ENCODE data around the gene POLE.

The POLE gene

DNA sequence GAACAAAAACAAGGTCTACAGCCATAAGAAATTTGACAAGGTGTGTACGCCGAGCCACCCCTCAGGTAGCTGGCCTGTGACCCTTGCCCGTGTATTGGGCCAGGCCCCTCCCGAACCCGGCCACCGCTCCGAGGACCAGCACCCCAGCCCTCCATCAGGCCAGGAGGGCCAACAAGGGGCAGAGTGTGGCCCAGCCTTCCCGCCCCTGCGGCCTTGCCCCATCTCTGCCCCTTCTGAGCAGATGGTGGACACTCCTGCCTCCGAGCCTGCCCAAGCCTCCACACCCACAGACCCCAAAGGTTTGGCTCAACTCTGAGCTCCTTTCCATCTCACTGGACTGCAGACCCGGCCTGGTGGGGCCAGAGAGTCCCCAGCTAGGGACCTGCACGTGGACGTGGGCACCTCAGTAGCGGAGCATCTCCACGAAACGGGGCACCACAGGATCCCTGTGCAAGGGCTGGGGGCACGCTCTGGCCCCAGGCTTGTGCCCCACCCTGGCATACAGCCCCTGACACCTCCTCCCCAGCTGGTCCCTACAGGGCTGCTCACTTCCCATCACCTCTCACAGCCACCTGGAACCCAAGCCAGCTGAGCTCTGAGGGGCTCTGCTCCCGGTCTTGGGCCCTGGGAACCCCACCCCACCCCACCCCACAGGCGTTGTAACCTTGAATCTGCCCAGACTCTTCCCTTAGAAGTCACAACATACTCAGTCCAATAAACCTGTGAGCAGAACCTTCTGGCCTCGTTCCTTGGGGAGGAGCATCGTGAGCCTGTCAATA lies 65.3 kb downstream of the POLE start:
- Histone ChIP-seq H3K27me3 (peaks cover 45% of the 10 kb centered on the region), H3K36me3 (peaks cover 35% of the 10 kb centered on the region), H3K4me1 (ENCODE audit: control insufficient read depth in 1 of 2, insufficient read depth in 1 of 2, low read depth in 1 of 2, low read length in 1 of 2) (no peaks in the 10 kb centered on the region), H3K4me3 (ENCODE audit: low read depth in 1 of 2, low read length in 1 of 2) (no peak overlapping the region), H3K9me3 (peaks cover 11% of the 10 kb centered on the region), H3K27ac (no peak overlapping the region)
- TF ChIP-seq, protein P1, sequence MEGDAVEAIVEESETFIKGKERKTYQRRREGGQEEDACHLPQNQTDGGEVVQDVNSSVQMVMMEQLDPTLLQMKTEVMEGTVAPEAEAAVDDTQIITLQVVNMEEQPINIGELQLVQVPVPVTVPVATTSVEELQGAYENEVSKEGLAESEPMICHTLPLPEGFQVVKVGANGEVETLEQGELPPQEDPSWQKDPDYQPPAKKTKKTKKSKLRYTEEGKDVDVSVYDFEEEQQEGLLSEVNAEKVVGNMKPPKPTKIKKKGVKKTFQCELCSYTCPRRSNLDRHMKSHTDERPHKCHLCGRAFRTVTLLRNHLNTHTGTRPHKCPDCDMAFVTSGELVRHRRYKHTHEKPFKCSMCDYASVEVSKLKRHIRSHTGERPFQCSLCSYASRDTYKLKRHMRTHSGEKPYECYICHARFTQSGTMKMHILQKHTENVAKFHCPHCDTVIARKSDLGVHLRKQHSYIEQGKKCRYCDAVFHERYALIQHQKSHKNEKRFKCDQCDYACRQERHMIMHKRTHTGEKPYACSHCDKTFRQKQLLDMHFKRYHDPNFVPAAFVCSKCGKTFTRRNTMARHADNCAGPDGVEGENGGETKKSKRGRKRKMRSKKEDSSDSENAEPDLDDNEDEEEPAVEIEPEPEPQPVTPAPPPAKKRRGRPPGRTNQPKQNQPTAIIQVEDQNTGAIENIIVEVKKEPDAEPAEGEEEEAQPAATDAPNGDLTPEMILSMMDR (IDR thresholded peaks at IDR 0.05): no peak

DNA sequence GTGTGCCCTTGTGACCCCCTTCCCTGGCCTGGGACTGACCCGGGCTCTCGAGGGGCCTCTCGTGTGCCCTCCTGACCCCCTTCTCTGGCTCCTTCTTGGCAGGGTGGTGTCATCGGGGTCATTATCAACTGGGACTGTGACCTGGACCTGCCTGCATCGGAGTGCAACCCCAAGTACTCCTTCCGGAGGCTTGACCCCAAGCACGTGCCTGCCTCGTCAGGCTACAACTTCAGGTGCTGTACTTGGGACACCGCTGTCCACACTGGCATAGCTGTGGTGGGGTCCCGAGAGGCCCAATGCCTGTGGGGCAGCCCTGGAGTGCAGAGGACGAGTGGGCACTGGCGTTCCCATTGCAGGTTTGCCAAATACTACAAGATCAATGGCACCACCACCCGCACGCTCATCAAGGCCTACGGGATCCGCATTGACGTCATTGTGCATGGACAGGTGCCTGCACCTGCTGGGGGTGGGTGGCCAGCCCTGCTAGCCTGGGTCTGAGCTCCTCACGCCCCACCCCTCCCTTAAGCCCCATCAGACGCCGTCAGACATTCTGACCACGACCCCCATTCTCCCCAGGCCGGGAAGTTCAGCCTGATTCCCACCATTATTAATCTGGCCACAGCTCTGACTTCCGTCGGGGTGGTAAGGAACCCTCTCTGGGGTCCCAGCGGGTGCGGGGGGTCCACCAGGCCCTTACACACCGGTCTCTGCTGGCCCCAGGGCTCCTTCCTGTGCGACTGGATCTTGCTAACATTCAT lies 66.1 kb downstream of the POLE start:
- peaks cover 19% of the 10 kb centered on the region for H3K9me3 ChIP-seq
- peaks cover 30% of the 10 kb centered on the region for H3K36me3 ChIP-seq
- no peak overlapping the region for H3K4me3 ChIP-seq (ENCODE audit: low read depth in 1 of 2, low read length in 1 of 2)
- peaks cover 53% of the 10 kb centered on the region for H3K27me3 ChIP-seq
- no peak overlapping the region for H3K27ac ChIP-seq
- no peaks in the 10 kb centered on the region for H3K4me1 ChIP-seq (ENCODE audit: control insufficient read depth in 1 of 2, insufficient read depth in 1 of 2, low read depth in 1 of 2, low read length in 1 of 2)
- TF ChIP-seq, protein P1 (IDR thresholded peaks at IDR 0.05): no peak

DNA sequence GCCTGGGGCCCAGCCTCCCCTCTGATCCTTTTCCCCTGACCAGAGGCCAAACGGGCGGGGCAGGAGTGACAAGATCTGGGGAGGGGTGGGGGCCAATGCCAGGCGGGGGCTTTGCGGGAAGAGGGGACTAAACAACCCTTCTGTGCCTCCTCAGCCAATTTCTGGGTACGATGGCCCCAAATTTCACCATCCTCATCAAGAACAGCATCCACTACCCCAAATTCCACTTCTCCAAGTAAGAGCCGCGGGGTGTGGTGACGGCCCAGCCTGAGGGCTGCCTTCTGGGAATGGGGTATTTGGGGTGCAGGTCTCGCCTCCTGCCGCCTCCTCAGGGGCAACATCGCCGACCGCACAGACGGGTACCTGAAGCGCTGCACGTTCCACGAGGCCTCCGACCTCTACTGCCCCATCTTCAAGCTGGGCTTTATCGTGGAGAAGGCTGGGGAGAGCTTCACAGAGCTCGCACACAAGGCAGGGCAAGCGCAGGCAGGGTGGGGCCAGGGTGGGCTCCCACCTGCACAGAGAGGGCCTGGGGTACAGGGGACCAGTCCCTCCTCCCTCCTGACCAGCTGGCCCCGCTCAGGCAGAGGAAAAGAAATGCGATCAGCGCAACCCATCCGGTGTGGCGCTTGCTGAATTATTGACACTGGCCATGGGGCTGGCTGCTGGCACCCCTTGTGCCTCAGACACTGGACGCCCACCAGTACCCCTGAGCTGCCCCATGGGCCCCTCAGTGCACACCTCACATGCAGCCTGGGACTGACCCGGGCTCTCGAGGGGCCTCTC lies 66.8 kb downstream of the POLE start:
- TF ChIP-seq, protein P1 (IDR thresholded peaks at IDR 0.05): no peak
- no peaks in the 10 kb centered on the region for H3K4me1 ChIP-seq (ENCODE audit: control insufficient read depth in 1 of 2, insufficient read depth in 1 of 2, low read depth in 1 of 2, low read length in 1 of 2)
- peaks cover 23% of the 10 kb centered on the region for H3K9me3 ChIP-seq
- H3K27me3 ChIP-seq: peaks cover 61% of the 10 kb centered on the region
- no peak overlapping the region for H3K27ac ChIP-seq
- no peak overlapping the region for H3K4me3 ChIP-seq (ENCODE audit: low read depth in 1 of 2, low read length in 1 of 2)
- peaks cover 22% of the 10 kb centered on the region for H3K36me3 ChIP-seq

DNA sequence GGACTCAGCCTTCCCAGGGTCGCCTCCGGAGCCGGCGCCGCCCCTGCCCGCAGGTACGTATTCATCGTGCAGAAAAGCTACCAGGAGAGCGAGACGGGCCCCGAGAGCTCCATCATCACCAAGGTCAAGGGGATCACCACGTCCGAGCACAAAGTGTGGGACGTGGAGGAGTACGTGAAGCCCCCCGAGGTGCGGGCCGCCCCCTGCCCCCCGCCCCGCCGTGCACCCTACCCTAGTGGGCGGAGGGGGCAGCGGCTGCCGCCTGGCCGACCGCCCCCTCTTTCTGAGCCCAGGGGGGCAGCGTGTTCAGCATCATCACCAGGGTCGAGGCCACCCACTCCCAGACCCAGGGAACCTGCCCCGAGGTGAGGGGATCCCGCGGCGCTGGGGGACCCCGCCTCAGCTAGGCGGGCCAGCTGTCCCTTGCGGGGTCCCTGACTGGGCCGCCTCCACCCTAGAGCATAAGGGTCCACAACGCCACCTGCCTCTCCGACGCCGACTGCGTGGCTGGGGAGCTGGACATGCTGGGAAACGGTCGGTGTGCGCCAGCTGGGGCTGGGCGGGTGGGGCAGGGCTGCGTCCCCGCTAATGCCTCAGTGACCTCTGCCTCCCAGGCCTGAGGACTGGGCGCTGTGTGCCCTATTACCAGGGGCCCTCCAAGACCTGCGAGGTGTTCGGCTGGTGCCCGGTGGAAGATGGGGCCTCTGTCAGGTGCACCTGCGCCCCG lies 67.6 kb downstream of the POLE start:
- Histone ChIP-seq H3K4me3 (ENCODE audit: low read depth in 1 of 2, low read length in 1 of 2) (no peak overlapping the region), H3K36me3 (peaks cover 15% of the 10 kb centered on the region), H3K27ac (no peak overlapping the region), H3K4me1 (ENCODE audit: control insufficient read depth in 1 of 2, insufficient read depth in 1 of 2, low read depth in 1 of 2, low read length in 1 of 2) (no peaks in the 10 kb centered on the region), H3K9me3 (peaks cover 23% of the 10 kb centered on the region), H3K27me3 (peaks cover 68% of the 10 kb centered on the region)
- TF ChIP-seq, protein P1 (IDR thresholded peaks at IDR 0.05): no peak

DNA sequence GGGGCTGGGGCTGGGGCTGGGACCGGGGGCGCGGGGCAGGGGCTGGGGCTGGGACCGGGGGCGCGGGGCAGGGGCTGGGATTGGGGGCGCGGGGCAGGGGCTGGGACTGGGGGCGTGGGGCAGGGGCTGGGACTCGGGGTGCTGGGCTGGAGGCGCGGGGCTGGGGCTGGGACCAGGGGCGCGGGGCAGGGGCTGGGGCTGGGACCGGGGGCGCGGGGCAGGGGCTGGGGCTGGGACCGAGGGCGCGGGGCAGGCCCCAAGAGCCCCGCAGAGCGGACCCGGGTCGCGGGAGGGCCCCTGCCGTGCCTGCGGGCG lies 68.1 kb downstream of the POLE start:
- H3K4me3 ChIP-seq (ENCODE audit: low read depth in 1 of 2, low read length in 1 of 2): no peak overlapping the region
- TF ChIP-seq, protein P1 (IDR thresholded peaks at IDR 0.05): no peak
- H3K4me1 ChIP-seq (ENCODE audit: control insufficient read depth in 1 of 2, insufficient read depth in 1 of 2, low read depth in 1 of 2, low read length in 1 of 2): no peaks in the 10 kb centered on the region
- H3K9me3 ChIP-seq: peaks cover 23% of the 10 kb centered on the region
- H3K27ac ChIP-seq: no peak overlapping the region
- peaks cover 10% of the 10 kb centered on the region for H3K36me3 ChIP-seq
- H3K27me3 ChIP-seq: peaks cover 74% of the 10 kb centered on the region
